Stimulated activated naive CD8-positive, alpha-beta T cell treated with anti-CD3 and anti-CD28 coated beads, Interleukin-15, Interleukin-2, amounts not matched to agents 100 U/mL and 50 U/mL, for 24 hours (primary cell): ENCODE data around the gene CAPN2.
A peak's percentile ranks its signal among the peaks of the same experiment; 100 is the strongest.

Experiments used
- ATAC-seq: fragments of 150-1000 bp; cut with Tn5 transposase; one replicate; pipeline ENCODE4 v1.10.0; 2021
- DNase-seq: peaks from one replicate; pipeline ENCODE4 v3.0.0; 2021

Gene CAPN2

GRCh38 chr1:223761411-223761810, 49.1 kb downstream of the CAPN2 start:
- DNase-seq (no peak), ATAC-seq (no peak)

- ATAC-seq, result no peak
- DNase-seq, result no peak
Measured at GRCh38 chr1:223763251-223763650, 50.9 kb downstream of the CAPN2 start.

- DNase-seq, result no peak
- no peak for ATAC-seq
Measured at GRCh38 chr1:223763881-223764280, 51.5 kb downstream of the CAPN2 start.

- no peak for DNase-seq
- no peak for ATAC-seq
Measured at GRCh38 chr1:223765036-223765718, 52.8 kb downstream of the CAPN2 start.

GRCh38 chr1:223765719-223766340, 53.5 kb downstream of the CAPN2 start:
- ATAC-seq (peak; percentile 23), DNase-seq (no peak)

GRCh38 chr1:223770621-223771315, 58.4 kb downstream of the CAPN2 start:
- no peak for ATAC-seq

DNA sequence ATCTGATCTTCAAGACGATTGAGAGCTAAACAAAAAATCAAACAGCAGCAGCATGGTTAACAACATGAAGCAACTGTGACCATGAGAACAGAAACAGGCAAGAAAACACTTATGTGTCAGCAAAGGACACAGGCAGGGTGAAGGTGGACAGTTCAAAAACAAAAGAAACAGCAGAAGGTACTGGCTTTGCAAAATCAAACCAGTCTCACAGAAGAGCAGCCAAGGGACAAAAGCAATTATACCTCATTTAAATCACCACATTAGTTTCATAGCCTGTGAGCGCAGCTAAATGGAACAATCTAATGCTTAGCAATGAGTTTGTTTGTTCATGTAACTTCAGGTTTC, 59.1 kb downstream of the CAPN2 start:
- ATAC-seq (no peak), DNase-seq (no peak)

More at GRCh38 chr1:223770621-223771315, 58.4 kb downstream of the CAPN2 start:
- DNase-seq, result no peak

DNA sequence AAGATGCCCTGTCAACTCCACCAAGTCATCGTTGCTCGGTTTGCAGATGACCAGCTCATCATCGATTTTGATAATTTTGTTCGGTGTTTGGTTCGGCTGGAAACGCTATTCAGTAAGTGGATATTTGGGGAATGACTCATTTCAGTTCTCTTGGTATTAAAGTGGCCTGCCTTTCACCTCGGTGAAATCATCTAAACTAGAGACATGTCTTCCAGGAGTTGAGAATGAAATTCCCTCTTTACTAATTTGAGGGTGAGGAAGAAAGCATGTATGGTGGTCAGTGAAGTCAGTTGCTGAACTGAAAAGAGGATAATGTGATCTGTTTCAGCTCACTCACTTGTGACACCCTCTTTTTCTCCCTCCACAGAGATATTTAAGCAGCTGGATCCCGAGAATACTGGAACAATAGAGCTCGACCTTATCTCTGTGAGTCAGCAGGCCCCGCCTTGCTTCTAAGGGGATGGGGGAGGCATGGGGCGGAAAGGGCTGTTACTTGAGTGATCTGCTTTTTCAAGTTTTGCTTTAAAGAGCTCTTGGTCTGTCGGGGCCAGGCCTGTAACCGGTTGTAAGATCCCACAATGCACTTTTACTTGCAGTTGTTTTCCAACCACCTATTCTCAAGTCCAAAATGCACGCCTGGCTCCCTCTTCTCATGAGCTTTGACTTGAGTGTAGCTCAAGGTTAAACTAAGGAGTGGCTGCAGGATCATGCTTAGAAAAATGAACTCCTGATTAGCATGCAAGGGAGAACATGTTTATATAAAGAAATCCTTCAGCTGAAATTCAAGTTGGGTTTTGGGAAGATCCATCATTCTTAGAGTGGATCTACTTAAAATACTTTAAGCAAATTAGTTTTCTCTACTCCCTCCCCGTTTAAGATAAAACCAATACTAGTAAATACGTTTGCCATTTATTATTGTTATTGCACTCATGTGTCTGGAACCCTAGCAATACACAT, 59.8 kb downstream of the CAPN2 start:
- ATAC-seq, result no peak
- no peak for DNase-seq

DNA sequence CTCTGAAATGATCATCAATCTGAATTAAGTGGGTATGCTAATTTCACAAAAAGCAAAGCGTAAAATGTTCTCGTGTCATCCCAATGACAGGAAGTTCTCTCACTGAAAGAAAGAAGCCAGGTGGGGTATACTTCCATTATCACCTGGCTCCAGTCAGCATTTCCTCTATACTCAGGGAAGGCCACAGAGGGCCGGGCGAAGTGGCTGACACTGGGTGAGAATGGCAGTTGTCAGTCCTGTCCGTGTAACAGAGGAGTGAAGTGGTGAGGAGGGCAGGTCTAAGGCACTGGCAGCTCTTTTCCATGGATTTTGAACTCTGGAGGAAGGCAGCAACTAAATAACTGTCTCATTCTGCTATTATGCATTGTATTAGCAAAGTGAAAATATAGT, 60.4 kb downstream of the CAPN2 start:
- no peak for ATAC-seq
- DNase-seq, result no peak

GRCh38 chr1:223774134-223774814, 61.9 kb downstream of the CAPN2 start:
- ATAC-seq (no peak), DNase-seq (no peak)

GRCh38 chr1:223775054-223775453, 62.7 kb downstream of the CAPN2 start:
- DNase-seq (no peak), ATAC-seq (no peak)

- DNase-seq (no peak), ATAC-seq (no peak)
Measured at GRCh38 chr1:223775711-223776074, 63.4 kb downstream of the CAPN2 start.

DNA sequence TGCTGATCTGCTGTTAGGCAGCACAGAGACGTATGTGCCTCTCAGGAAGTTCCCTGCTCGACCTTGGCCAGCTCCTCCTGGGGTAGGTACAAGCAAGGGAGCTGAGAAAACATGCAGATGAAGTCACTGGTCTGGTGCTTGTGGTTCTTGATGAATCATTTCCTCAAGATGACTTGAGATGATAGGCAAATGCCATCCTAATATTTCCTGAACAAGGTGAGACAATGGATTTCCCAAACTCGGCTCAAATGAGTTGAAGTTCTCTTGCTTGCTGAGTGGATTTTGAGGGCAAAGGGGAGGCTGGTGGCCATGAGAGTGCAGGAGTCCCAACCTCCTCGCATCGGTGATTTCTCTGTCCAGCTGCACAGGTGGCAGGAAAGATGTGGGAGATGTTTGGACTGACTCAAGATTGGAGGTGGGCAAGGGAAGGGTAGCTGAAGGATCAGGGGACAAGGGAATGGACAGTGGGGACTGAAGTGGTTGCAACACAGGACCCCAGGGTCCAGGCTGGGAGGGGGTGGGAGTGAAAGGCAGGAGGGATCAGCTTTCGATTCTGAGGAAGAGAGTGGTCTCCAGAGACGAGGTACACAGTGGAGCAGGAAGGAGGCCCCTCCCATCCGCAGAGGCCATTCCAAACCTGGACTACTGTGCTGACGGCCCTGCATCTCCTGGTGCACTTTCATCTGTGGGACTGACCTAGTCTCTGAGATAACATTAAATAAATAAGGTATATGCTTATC, 63.9 kb downstream of the CAPN2 start:
- ATAC-seq (peak; percentile 96), DNase-seq (peak; percentile 51)

- DNase-seq, result no peak
Measured at GRCh38 chr1:223776826-223777454, 64.6 kb downstream of the CAPN2 start.

DNA sequence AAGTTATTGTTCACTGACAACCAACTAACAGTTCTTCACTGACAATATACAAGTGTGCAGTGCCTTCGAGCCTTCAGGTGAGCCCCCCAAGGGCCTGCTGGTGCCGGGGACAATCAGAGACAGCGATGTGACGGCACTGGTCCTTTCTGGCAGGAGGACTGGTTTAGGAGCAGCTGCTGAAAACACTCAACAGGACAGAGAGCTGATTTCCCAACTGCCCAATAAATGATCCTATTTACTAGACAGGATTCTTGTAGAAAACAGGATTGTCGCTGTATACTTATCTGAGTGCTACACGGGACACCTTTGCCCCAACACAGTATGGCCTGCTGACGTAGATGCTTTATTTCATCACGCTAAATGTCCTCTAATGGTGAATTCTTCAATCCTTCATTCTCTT, 68.0 kb downstream of the CAPN2 start:
- ATAC-seq, result no peak
- no peak for DNase-seq

More at GRCh38 chr1:223776826-223777454, 64.6 kb downstream of the CAPN2 start:
- no peak for ATAC-seq

- DNase-seq, result no peak
- ATAC-seq, result no peak
Measured at GRCh38 chr1:223780949-223781348, 68.6 kb downstream of the CAPN2 start.

- DNase-seq (no peak), ATAC-seq (no peak)
Measured at GRCh38 chr1:223783676-223784075, 71.3 kb downstream of the CAPN2 start.

- ATAC-seq, result no peak
Measured at GRCh38 chr1:223784541-223784940, 72.2 kb downstream of the CAPN2 start.

GRCh38 chr1:223785808-223786207, 73.5 kb downstream of the CAPN2 start:
- no peak for ATAC-seq

More at GRCh38 chr1:223784541-223784940, 72.2 kb downstream of the CAPN2 start:
- no peak for DNase-seq

DNA sequence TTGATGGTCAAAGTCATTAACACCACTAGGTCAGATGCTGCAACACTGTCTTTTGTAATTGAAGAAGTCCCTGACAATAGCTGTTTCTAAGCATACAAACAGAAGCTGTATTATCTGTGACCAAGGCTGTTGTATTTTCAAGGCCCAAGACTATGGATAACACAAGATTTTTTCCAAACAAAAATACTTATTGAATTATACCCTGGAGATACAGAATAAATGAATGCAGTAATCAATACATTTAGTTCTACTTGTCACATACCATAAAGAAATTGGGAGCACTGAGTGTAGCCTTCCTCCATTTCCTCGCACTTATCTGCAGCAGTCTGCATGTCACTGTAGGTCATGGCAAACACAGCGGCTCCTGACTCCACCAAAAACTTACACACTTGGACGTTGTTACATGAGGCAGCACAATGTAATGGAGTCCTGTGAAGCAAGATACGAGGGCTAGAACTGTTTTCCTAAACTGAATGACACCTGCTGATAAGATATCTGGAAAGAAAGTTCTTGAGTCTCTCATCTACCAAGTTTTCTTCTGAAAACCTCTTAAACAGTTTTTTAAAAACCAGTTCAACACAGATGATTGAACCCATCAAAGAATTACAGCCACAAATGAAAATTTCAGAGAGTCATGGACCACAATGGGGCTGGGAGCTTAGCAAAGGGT, 76.5 kb downstream of the CAPN2 start:
- no peak for DNase-seq
- no peak for ATAC-seq

More at GRCh38 chr1:223785808-223786207, 73.5 kb downstream of the CAPN2 start:
- no peak for DNase-seq
